Right lobe of liver (tissue), 4 donors: ENCODE data around the gene KCNT2.

Experiments
- CTCF ChIP-seq, 4 donors: fragments of 200-600 bp in 3 of 4; fragments of 450-650 bp in 1 of 4; IDR thresholded peaks; one replicate each; pipeline versions ENCODE4 v1.5.1 to v1.8.0; 2016 to 2022; ENCODE audit warnings: antibody characterized with exemption in 4 of 4, mild to moderate bottlenecking in 2 of 4
- POLR2A ChIP-seq: fragments of 450-650 bp; IDR thresholded peaks from one replicate; pipeline ENCODE4 v1.6.1; 2017; ENCODE audit warnings: antibody characterized with exemption, mild to moderate bottlenecking
- donor health status: DM: no; HTN: no; CAD: no.
- donor health status: DM: no; HTN: no; CAD: no.
- donor health status: DM: no; HTN: yes; CAD: no.

DNA sequence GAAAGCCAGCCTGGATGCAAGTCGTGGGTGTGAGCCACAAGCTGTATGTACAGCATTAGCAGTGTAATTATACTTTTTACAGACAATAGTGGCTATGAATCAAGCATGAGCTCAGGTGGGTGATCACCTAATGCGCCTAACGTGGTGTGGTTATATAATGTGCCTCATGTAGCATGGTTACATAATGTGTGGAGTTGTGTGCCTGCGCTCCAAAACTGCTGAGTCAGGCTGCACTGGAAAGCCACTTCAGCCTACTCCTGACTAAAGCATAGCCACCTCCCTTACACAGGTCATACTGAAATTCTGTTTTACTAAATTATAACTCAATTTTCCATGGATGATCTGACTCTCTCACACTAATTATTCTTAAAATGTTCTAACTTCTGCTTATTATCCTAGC lies 69.8 kb downstream of the KCNT2 start:
- TF ChIP-seq POLR2A (no peak), CTCF (IDR thresholded peaks at IDR 0.05) (no peak)
